Frontal cortex (tissue), 4 donors: ENCODE data around the gene AKAP8. TPM values are rescaled to one million over a fixed set of nuclear protein-coding genes. Genes with fewer than 3 reads are reported as not detected.
"Not testable (repeated sequence)": the region's sequence is repeated elsewhere in the genome, so short reads cannot be mapped to it uniquely, and the experiment has no call there.

Experiments used
- DNase-seq, 2 donors: peaks; one replicate each; pipeline ENCODE4 v3.0.0; 2012; ENCODE audit warnings: low spot score in 2 of 2
- FAIRE-seq: peaks from 2 replicates; lab custom pipeline; 2012; peaks lifted over from hg19 to GRCh38; lab: Jason Lieb, UNC
- total RNA-seq: library from RNA; depleted of rRNA; stranded (reverse); fragments of >200 nt; gene quantifications from one replicate; pipeline ENCODE4 v1.2.3, GENCODE V29; 2014
- donor health status: control.
- donor health status: control.
- donor health status: control.

The AKAP8 gene
- total RNA-seq, 1 donor from 2014 or later: 9.8 TPM

DNA sequence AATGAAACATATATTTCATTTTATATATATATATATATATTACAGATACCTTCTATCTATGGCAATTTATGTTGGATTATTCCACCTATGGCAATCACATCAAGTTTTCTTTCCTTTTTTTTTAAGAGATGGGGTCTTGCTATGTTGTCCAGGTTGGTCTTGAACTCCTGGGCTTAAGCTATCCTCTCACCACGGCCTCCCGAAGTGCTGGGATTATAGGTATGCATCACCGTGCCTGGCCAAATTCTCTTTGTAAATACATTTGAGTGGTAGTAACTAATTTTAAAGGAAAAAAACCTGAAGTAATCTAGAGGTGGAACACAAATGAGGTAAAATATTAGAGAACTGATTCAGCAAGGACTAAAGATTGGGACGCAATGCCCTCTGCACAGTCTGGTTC, 25.7 kb downstream of the AKAP8 start:
- DNase-seq: no peak

DNA sequence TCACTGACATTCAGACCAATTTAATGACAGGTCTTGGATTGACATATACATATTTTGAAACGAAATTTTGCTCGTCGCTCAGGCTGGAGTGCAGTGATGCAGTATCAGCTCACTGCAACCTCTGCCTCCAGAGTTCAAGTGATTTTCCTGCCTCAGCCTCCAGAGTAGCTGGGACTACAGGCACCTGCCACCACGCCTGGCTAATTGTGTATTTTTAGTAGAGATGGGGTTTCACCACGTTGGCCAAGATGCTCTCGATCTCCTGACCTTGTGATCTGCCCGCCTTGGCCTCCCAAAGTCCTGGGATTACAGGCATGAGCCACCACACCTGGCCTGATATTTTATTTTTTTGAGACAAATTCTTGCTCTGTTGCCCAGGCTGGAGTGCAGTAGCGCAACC, 27.1 kb downstream of the AKAP8 start:
- DNase-seq, FAIRE-seq: not testable (repeated sequence)

More for the DNA sequence above, 25.7 kb downstream of the AKAP8 start:
- no peak for FAIRE-seq

DNA sequence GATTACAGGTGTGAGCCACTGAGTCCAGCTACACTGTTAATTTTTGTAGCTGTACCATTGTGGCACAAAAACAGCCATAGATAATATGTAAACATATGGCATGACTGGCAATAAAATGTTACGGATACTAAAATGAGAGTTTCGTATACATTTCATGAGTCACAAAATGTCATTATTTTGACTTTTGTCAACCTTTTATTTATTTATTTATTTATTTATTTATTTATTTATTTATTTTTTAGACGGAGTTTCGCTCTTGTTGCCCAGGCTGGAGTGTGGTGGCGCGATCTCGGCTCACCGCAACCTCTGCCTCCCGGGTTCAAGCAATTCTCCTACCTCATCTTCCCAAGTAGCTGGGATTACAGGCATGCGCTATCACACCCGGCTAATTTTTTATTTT, 38.3 kb downstream of the AKAP8 start:
- not testable (repeated sequence) for FAIRE-seq, DNase-seq

DNA sequence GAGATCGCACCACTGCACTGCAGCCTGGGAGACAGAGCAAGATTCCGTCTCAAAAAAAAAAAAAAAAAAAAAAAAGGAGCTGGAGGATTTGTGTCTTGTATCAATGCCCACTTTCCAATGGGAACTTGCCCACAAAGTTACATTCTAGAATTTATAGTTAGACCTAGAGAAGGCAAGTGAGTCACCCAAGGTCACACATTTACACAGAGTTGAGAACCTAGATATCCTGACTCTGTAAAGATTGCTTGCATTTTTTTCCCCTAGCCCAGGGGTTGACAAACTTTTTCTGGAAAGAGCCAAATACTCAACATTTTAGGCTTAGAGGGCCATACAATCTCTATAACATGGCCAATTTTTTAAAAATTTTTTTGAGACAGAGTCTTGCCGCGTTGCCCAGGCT, 39.5 kb downstream of the AKAP8 start:
- no peak for DNase-seq
- no peak for FAIRE-seq

DNA sequence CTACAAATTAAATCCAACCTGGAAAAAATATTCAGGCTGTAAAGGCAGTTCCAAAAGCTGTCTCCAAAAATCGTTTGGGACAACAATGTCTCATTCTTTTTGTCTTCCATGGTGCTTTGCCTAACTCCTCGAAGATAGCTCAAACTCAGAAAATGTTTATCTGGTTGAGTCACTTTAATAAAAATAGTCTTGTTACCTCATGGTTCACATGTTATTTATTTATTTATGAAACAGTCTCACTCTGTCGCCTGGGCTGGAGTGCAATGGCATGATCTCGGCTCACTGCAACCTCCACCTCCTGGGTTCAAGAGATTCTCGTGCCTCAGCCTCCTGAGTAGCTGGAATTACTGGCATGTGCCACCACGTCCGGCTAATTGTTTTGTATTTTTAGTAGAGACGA, 42.4 kb downstream of the AKAP8 start:
- no peak for FAIRE-seq

DNA sequence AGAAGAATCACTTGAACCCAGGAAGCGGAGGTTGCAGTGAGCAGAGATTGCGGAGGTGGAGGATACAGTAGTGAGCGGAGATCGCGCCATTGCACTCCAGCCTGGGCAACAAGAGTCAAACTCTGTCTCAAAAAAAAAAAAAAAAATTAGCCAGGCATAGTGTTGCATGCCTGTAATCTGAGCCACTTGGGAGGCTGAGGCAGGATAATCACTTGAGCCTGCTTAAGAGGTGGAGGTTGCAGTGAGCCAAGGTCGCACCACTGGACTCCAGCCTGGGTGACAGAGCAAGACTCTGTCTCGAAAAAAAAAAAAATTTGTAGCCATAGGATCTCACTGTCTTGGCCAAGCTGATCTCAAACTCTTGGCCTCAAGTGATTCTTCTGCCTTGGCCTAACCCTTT, 43.6 kb downstream of the AKAP8 start:
- DNase-seq, FAIRE-seq: not testable (repeated sequence)

More for the DNA sequence above, 42.4 kb downstream of the AKAP8 start:
- DNase-seq: no peak

DNA sequence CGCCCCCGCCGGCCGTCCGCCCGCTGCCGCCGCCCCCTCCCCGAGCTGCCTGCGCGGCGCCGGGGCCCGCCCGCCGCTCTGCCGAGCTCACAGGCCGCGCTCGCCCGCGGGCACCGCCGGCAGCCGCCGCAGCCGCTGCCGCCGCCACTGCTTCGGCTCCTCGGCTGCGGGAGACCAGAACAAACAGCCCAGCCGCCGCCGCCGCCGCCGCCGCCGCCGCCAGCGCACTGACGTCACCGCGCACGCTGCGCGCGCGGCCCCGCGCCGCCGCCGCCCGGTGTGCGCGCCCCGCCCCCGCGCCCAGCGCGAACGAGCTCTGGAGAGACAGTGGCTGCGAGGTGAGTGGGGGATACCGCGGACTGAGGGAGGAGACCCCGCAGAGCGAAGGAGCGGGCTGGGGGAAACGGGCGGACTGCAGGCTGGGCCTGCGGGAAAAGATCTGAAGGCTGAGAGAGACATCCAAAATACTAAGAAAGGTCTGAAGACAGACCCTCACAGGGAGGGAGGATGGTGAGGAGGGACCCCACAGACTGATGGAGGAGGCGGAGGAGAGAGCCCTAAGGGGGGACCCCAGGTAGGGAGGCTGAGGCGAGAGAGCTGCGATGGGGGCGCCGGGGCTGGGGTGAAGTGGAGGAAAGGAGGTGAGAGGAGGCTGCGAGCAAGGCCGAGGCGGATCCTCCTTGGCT, 47.1 kb downstream of the AKAP8 start, which contains the start of gene BRD4:
BRD4 (minus strand) TSS at position 229 of the 686 bp plus-strand sequence. CDS start 59,440 bp downstream, outside the sequence.
- DNase-seq (peak; percentile 95), FAIRE-seq (no peak)

DNA sequence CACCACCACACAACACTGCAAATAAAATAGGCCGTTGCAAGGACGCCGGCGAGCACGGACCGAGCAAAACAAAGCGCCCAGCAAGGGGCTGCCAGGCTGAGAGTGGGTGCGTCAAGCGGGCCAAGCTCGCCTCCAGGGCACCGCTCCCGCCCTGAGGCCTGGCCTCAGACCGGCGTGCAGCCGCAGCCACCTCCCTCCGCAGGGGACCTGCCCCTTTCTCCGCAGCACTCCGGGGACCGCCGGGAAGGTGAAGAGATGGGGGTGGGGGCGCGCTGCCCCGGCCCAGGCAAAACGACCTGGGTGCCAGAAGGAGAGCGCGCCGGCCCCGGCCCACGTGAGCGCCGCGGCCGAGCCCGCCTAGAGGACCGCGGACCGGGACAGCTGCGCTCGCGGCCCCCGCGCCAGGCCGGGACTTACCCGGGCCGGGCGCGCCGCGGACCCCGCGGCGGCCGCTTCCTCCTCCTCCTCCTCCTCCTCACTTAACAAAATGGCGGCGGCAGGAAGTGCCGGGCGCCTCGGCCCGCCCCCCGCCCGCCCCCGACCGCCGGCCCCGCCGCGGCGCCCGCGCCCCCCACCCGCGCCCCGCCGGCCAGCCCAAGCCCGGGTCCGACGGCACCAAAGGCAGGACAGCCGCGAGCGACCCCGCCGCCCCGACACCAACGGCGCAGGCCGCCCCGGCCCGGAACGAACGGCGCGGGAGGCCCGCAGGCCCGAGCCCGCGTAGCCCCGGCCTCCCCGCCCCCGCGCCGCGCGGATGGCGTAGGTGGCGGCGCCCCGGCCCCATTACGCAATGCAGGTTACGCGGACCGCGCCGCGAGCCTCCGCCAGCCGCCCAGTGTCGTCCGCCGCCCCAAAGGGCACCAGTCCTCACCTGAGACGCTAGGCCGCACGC, 47.9 kb downstream of the AKAP8 start:
- no peak for FAIRE-seq
- DNase-seq: peak; percentile 78 to 84

DNA sequence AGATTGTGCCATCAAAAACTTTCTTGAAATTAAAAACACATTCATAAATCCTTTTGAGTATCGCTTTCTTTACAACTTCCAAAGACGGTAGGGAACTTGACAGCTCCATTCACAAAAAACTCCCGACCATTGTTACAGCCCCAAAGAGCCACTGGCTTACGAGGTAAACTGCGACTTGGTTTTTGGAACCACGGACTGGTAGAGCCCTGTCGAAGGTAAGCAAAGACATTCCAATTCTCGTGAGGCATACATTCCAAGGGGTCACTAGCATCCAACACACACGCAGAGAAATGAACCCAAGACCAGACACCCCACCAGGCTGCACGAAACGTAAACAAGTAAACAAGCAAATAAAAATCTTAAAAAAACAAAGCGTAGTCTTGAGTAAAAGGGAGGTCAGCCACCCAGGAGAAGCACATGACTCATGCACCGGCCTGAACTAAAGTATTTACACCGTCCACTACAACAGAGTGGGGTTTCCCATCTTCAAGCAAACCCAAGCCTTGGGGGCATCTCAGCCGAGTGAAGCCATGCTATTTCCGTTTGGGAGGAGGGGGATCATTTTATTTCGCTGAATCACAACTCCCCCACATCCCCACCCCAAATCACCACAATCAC, 48.7 kb downstream of the AKAP8 start:
- DNase-seq: peak in 1 of 2 donors; percentile 63
- FAIRE-seq: no peak

DNA sequence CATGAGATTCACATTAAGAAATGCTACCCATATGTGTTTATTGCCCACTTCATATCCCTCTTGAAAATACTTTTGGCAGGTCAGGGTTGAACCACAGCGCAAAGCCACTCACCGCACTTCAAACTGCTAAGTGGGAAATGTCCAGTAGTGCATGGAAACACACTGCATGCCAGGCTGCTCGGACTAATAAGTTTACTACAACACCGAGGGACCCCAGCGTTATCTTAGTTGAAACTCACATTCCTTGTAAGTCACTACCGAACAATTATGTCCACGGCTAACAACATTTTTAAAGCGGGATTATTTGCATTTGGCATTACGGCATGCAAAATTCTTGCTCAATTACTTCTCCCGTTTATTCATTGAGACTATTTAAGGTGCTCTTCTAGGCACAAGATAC, 51.3 kb downstream of the AKAP8 start:
- DNase-seq: no peak
- no peak for FAIRE-seq

DNA sequence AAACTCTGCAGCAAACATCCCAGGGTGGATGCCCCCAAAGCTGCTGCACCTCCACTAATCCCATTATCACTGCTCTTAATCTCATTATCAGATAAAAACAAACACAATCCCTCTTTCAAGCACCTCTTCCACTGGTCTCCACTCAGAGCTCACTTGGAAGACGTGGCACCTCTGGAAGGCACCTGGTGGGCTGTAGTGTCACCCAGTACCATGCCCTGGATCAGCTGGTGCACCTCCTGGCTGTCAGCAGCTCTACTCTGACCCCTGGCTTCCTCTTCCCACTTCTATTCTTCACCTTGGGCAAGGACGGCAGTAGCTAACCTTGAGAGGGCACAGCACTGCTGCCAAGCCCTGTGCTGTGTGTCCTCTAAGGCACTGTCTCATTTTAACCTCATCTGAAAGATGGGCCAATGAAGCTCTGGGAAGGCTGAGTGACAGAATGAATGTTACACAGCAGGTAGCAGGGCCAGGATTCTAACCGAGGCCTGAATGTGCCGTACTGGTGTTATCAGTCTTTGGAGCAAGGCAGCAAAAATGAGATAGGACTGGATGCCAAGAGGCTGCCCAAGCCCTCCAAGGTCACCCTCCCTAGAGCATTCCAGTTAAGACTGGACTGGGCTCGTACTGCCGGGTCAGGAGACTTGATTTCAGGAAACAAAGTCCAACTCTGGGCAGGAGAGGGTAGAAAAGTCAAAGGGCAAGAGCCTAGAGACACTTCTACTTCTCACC, 54.6 kb downstream of the AKAP8 start:
- FAIRE-seq (no peak), DNase-seq (no peak)

DNA sequence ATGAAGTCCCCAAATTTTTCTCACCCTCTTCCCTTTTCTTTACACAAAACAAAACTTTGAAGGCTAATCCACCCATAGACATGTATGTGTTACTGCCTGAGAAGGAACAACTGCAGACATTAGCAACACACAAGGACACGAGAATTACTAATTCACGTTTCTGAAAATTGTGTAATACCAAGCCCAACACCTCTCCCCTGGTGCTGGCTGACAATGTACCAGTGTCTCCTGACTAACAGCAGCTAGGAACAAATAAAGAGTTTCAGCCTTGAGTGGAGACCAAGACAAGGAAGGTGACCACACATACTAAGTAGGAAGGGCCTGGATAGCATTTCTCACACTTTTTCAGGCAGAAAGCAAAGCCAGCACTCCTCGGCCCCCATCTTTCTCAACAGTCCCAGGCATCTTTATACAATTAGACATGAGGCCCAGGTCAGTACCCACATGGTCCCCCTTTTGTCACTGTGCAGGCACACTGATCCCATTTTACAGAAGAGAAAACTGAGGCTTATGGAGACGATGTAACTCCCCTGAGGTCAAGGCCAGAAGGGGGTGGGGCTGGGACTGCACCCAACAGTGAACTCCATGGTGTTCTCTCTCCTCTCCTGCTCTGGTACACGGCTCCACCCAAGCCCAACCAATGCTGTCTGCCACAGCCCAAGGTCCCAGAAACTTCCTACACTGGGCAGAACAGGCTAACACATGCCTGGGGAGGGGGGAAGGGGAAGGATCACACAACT, 55.9 kb downstream of the AKAP8 start:
- no peak for DNase-seq
- no peak for FAIRE-seq

DNA sequence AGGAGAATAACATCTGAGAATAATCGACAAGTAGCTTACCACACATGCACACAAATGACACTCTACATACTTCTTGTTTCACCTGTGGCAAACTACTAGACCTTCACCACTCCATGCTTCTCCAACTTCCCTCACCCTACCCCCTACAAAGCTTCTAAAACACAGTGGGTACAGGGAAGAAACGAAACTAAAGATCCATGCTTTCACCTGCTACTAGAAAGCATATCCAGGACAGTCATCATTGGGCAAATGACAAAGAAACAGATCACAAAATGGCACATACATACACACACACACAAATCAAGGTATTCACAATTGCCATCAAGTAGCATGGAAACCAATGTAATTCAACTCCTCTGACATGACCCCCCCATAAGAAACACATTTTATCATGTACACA, 57.8 kb downstream of the AKAP8 start:
- FAIRE-seq: no peak
- DNase-seq: no peak

DNA sequence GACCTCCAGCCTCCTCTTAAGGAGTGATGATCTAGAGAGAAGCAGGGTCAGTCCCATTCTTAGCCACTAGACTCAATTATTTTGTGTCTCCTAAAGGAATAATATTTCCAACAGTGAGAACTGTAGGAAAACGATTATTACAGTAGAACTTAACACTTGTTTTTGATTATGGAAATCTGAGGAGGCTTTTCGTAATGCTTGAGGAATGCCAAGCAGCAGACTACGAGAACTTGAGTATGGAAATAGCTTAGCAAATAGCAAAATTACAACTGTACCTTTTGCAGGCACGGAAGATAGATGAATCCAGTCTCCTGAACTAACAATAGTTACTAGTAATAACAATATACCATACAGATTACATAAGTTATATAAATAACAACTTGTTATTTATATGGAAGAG, 59.5 kb downstream of the AKAP8 start:
- DNase-seq (no peak), FAIRE-seq (no peak)

DNA sequence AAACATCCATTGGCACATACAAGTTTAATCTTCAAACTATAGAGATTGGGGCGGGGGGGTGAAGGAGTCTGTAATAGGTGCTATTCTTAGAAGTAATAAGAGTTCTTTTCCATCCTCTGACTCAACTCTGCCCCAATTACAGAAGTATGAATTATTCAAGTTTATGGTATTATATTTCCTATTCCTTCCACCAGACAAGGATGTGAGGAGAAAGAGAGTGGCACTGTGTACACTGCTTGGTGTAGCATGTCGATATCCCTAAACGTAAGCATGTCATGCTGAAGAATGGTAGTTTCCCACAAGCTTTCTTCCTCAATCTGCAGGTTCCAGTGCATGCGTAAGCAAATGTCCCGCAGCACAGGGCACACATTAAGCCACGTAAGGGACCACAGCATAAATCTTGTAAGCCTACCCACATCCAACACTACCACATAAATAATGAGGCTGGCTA, 61.3 kb downstream of the AKAP8 start:
- DNase-seq: no peak
- FAIRE-seq: no peak

DNA sequence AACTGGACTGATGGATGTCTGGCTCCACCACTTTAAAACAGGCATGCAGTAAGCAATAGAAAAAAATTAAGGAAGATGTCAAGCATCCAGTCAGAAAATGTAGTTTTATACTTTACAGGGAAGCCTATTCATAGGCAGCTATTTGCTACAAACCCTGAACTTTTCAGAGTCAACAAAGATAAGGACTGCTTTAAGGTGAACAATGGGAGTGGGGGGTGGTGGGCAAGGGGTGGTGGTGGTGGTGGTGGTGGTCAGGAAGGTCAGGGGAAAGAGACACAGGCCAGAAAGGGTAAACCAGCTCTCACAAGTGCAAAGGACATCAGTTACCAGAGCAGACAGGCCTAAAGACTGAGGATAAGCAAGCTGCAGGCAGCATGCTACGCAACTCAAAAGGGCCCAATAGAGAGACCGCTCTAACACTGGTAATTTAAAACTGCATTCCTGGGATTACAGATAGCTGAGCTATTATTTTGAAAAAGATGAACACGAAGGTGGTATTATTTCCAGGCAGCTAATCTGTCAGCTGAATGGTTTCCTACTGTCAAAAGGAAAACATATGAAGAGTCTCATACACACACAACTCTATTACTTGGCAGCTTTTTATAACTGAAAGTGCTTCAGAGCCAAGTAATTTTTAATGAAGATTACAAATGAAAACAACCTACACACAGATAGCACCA, 62.1 kb downstream of the AKAP8 start:
- FAIRE-seq: no peak
- no peak for DNase-seq

DNA sequence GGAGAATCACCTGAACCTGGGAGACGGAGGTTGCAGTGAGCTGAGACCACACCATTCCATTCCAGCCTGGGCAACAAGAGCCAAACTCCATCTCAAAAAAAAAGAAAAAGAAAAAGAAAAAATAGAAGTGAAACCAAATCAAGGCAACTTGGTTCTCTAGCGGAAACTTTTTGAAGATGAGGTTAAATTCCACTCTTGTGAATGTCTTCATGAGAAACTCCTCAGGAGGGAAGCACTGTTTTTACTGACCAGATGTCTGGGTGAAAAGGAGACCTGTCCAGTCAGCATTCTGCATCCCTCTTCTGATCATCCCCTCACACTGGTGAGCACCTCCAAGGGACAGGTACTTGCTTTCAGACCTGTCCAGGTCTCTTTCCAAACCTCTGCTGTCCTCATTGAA, 63.1 kb downstream of the AKAP8 start:
- DNase-seq: no peak
- no peak for FAIRE-seq

DNA sequence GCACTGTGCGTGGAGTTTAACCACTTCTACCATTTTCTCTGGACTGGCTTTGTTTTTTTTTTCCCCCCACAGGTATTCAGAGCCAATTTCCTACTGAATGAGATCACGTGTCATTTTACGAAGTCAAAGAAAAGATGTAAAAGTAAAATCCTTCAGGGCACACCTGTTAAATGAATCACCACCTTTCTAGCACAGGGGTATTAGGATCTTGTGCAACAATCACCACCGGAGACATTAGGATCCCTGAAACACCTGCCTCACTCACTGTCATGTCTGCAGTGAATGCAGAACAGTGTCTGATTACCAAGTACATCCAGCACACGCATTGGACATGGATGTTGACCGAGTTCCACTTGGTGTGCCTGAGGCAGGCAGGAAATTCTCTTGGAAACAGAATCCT, 64.5 kb downstream of the AKAP8 start:
- DNase-seq: no peak
- no peak for FAIRE-seq
